WTC11 (cell line): ENCODE measurements around the gene FAM217B. TPM values are rescaled to one million over a fixed set of nuclear protein-coding genes. Genes with fewer than 3 reads are reported as not detected.
A peak's percentile ranks its signal among the peaks of the same experiment; 100 is the strongest.

ENCODE experiments used
- ARID4B ChIP-seq: sonication (generic); formaldehyde crosslinking; IDR thresholded peaks from 2 replicates; pipeline ENCODE4 v1.8.0; 2023; ENCODE audit warnings: missing genetic modification reagents, mild to moderate bottlenecking, borderline replicate concordance
- ATF2 ChIP-seq: sonication (generic); formaldehyde crosslinking; IDR thresholded peaks from 2 replicates; pipeline ENCODE4 v1.8.1; 2022; ENCODE audit warnings: low read depth, missing genetic modification reagents, borderline replicate concordance
- CREM ChIP-seq: sonication (generic); formaldehyde crosslinking; IDR thresholded peaks from 2 replicates; pipeline ENCODE4 v1.8.1; 2022; ENCODE audit warnings: mild to moderate bottlenecking, missing genetic modification reagents, moderate library complexity
- E2F1 ChIP-seq: sonication (generic); formaldehyde crosslinking; IDR thresholded peaks from 2 replicates; pipeline ENCODE4 v1.8.0; 2022; ENCODE audit warnings: mild to moderate bottlenecking, missing genetic modification reagents
- EMX1 ChIP-seq: fragments of 250-450 bp; sonication (Bioruptor Pico); IDR thresholded peaks from 2 replicates; pipeline ENCODE4 v1.8.0; 2021; ENCODE audit warnings: mild to moderate bottlenecking
- ETV6 ChIP-seq: sonication (generic); formaldehyde crosslinking; IDR thresholded peaks from 2 replicates; pipeline ENCODE4 v1.8.1; 2022; ENCODE audit warnings: mild to moderate bottlenecking, missing genetic modification reagents
- FOXJ3 ChIP-seq: sonication (generic); formaldehyde crosslinking; IDR thresholded peaks from 2 replicates; pipeline ENCODE4 v1.9.0; 2021; ENCODE audit warnings: missing genetic modification reagents, mild to moderate bottlenecking, borderline replicate concordance
- FOXP1 ChIP-seq: sonication (generic); formaldehyde crosslinking; IDR thresholded peaks from 2 replicates; pipeline ENCODE4 v1.8.0; 2022; ENCODE audit warnings: missing genetic modification reagents, mild to moderate bottlenecking, moderate library complexity, borderline replicate concordance
- MLX ChIP-seq: sonication (generic); formaldehyde crosslinking; IDR thresholded peaks from 2 replicates; pipeline ENCODE4 v1.8.1; 2023; ENCODE audit warnings: mild to moderate bottlenecking, missing genetic modification reagents, moderate library complexity
- MYBL2 ChIP-seq: sonication (generic); formaldehyde crosslinking; IDR thresholded peaks from 2 replicates; pipeline ENCODE4 v1.8.1; 2023; ENCODE audit warnings: mild to moderate bottlenecking, moderate library complexity, missing genetic modification reagents
- NFE2L1 ChIP-seq: sonication (generic); formaldehyde crosslinking; IDR thresholded peaks from 2 replicates; pipeline ENCODE4 v1.8.1; 2023; ENCODE audit warnings: missing genetic modification reagents
- NFYB ChIP-seq: sonication (generic); formaldehyde crosslinking; conservative IDR thresholded peaks from 2 replicates; pipeline ENCODE4 v1.8.0; 2022; ENCODE audit warnings: low read depth, missing genetic modification reagents
- NR1H2 ChIP-seq: sonication (generic); formaldehyde crosslinking; IDR thresholded peaks from 2 replicates; pipeline ENCODE4 v1.9.0; 2021; ENCODE audit warnings: mild to moderate bottlenecking, moderate library complexity, missing genetic modification reagents
- NR2C2 ChIP-seq: sonication (generic); formaldehyde crosslinking; IDR thresholded peaks from 2 replicates; pipeline ENCODE4 v1.8.0; 2022; ENCODE audit warnings: mild to moderate bottlenecking, missing genetic modification reagents
- NR3C1 ChIP-seq: sonication (generic); formaldehyde crosslinking; conservative IDR thresholded peaks from 2 replicates; pipeline ENCODE4 v1.8.1; 2023; ENCODE audit warnings: low read depth, mild to moderate bottlenecking, missing genetic modification reagents
- PRDM15 ChIP-seq: sonication (generic); formaldehyde crosslinking; IDR thresholded peaks from 2 replicates; pipeline ENCODE4 v1.8.0; 2022; ENCODE audit warnings: missing genetic modification reagents
- SMAD4 ChIP-seq: sonication (generic); formaldehyde crosslinking; IDR thresholded peaks from 2 replicates; pipeline ENCODE4 v1.8.0; 2022; ENCODE audit warnings: mild to moderate bottlenecking, missing genetic modification reagents
- TP53 ChIP-seq: sonication (generic); formaldehyde crosslinking; IDR thresholded peaks from 2 replicates; pipeline ENCODE4 v1.8.1; 2023; ENCODE audit warnings: mild to moderate bottlenecking, missing genetic modification reagents
- ZBTB43 ChIP-seq: sonication (generic); formaldehyde crosslinking; IDR thresholded peaks from 2 replicates; pipeline ENCODE4 v1.8.1; 2023; ENCODE audit warnings: mild to moderate bottlenecking, missing genetic modification reagents
- ZNF281 ChIP-seq: sonication (generic); formaldehyde crosslinking; IDR thresholded peaks from 2 replicates; pipeline ENCODE4 v1.8.0; 2023; ENCODE audit warnings: mild to moderate bottlenecking, missing genetic modification reagents
- ZNF396 ChIP-seq: fragments of 250-450 bp; sonication (Bioruptor Pico); IDR thresholded peaks from 2 replicates; pipeline ENCODE4 v1.8.0; 2021; ENCODE audit warnings: mild to moderate bottlenecking, moderate library complexity, borderline replicate concordance
- ZNF416 ChIP-seq: fragments of 250-450 bp; sonication (Bioruptor Pico); IDR thresholded peaks from 2 replicates; pipeline ENCODE4 v1.9.0; 2021; ENCODE audit warnings: mild to moderate bottlenecking, inconsistent platforms
- total RNA-seq: library from RNA; stranded (reverse); gene quantifications from 3 replicates; pipeline ENCODE4 v1.2.3, GENCODE V29; 2021

FAM217B gene
- total RNA-seq, 1 experiment from 2014 or later, result 14.8 TPM

GRCh38 chr20:59939052-59939878 lies 924 bp upstream of the FAM217B start (continued):
- TF ChIP-seq ATF2 (CRISPR knock-in tag), result peak; percentile 58; the same call in 1 of the 2 replicates
- peak; percentile 74 for TF ChIP-seq SMAD4 (CRISPR knock-in tag)
- TF ChIP-seq ZBTB43 (CRISPR knock-in tag), result peak; percentile 92
- TF ChIP-seq ZNF396, result no peak
- no peak for TF ChIP-seq ZNF416 (CRISPR knock-in tag)
- peak; percentile 50; the same call in 1 of the 2 replicates for TF ChIP-seq NR1H2 (CRISPR knock-in tag)
- TF ChIP-seq NFYB (CRISPR knock-in tag), result peak; percentile 52; the same call in 1 of the 2 replicates
- peak; percentile 93; the same call in 1 of the 2 replicates for TF ChIP-seq TP53
- TF ChIP-seq NR3C1 (CRISPR knock-in tag), result no peak
- TF ChIP-seq NR2C2 (CRISPR knock-in tag), result no peak
- no peak for TF ChIP-seq FOXJ3 (CRISPR knock-in tag)
- TF ChIP-seq ARID4B (CRISPR knock-in tag), result peak; percentile 77; the same call in 1 of the 2 replicates
- TF ChIP-seq PRDM15 (CRISPR knock-in tag), result peak; percentile 65; the same call in 1 of the 2 replicates
- TF ChIP-seq E2F1 (CRISPR knock-in tag), result peak; percentile 89
- peak; percentile 79 for TF ChIP-seq ZNF281 (CRISPR knock-in tag)
- no peak for TF ChIP-seq EMX1
- peak; percentile 45; the same call in 1 of the 2 replicates for TF ChIP-seq MYBL2 (CRISPR knock-in tag)
- TF ChIP-seq CREM (CRISPR knock-in tag), result peak; percentile 49; the same call in 1 of the 2 replicates
- peak; percentile 89 for TF ChIP-seq ETV6 (CRISPR knock-in tag)
- no peak for TF ChIP-seq MLX (CRISPR knock-in tag)
- TF ChIP-seq NFE2L1 (CRISPR knock-in tag), result peak; percentile 90; the same call in 1 of the 2 replicates
- TF ChIP-seq FOXP1 (CRISPR knock-in tag), result peak; percentile 99
